MM.1S (cell line): Measurements from ENCODE around the gene NOTUM.

ENCODE experiments used
- CTCF ChIP-seq: fragments of 300-600 bp; sonication (generic); IDR thresholded peaks from 2 replicates; pipeline ENCODE4 v1.5.1; 2016; ENCODE audit warnings: antibody characterized with exemption, low read length, mixed read lengths
- EZH2 ChIP-seq: fragments of 300-600 bp; sonication (generic); optimal IDR thresholded peaks from 2 replicates; pipeline ENCODE3; 2017; ENCODE audit warnings: low read depth, mild to moderate bottlenecking, antibody characterized with exemption, low read length, mixed read lengths
- EZH2phosphoT487 ChIP-seq: fragments of 300-600 bp; sonication (generic); IDR thresholded peaks from 2 replicates; pipeline ENCODE4 v1.6.1; 2018; ENCODE audit warnings: antibody characterized with exemption, low read length

- TF ChIP-seq EZH2 (no peak), CTCF (no peak), EZH2phosphoT487 (no peak)
Measured at GRCh38 chr17:82009413-82009812, 48.4 kb upstream of the NOTUM start.
